ENCODE data around the gene AHCTF1.
A peak's percentile ranks its signal among the peaks of the same experiment; 100 is the strongest.

AHCTF1 gene

GRCh38 chr1:246931549-246932365 lies at the start of gene AHCTF1:
AHCTF1 (minus strand) TSS chr1:246931948; CDS start chr1:246918370, 13,578 bp downstream.
- DNase-seq: peak; percentile 99

DNA sequence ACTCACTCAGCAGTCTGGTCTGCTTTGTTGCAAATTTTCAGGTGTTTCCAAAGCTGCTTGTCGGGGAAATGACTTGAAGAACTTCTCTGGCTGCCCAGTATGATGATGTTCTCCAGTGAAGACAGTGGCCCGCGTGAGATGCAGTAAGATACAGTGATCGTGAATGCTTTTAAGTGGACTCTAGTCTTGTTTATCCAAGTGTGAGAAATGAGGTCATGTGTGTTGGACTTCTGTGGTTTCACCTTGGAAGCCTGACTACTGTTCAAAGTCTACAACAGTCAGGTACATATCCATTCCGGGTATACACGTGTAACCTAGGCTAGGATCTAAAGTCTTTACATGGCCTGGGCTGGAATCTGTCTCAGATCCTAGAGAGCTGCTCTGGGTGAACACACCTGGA lies 47.0 kb upstream of the AHCTF1 start:
- no peak for DNase-seq

DNA sequence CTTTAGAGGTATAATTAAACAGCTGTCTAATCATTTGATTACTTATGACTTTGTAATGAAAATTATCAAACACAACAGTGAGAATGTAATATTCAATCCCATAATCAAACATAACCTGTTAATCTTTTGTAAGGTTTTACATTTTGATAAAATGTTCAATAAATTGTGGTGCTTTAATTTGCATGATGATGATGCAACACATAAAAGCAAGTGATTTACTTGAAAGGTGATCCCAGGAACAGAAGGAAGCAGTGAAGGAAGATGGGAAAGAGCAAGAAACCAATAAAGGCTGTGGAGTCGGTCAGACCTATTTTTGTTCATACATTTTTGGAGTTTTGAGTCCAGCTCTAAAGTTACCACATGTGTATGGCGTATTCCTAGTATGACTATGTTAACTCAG lies 46.5 kb upstream of the AHCTF1 start:
- no peak for DNase-seq

DNA sequence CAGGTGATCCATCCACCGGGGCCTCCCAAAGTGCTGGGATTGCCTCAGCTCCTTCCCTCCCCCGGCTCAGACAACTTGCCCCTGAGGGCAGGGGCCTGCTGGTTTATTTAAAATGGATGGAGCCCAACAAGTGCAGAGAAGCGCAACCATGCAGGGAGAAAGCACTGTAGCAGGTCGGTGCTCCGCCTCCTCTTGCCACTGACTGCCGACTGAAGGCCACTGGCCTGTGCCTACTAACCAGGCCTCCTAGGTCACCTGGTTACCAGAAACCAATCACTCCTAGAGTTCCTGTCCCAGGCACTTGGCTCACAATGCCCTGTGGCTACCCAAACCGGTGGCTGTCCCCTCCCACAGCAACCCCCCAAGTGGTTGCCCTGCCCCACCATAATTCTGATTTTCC lies 40.2 kb upstream of the AHCTF1 start:
- no peak for DNase-seq

DNA sequence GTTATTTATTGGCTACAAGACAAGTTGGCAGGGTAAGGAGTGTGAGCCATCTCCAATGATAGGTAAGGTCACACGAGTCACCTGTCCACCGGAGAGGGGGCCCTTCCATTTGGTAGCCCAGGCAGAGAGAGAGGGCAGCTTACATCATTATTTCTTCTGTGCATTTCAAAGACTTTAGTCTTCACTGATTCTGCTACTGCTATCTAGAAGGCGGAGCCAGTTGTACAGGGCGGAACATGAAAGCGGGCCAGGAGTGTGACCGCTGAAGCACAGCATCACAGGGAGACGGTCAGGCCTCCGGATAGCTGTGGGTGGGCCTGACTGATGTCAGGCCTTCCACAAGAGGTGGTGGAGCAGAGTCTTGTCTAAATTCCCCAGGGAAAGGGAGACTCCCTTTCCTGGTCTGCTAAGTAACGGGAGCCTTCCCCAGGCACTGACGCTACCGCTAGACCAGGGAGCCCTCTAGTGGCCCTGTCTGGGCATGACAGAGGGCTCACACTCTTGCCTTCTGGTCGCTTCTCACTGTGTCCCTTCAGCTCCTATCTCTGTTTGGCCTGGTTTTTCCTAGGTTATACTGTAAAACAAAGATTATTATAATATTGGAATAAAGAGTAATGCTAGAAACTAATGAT lies 39.5 kb upstream of the AHCTF1 start:
- peak; percentile 78 for DNase-seq

GRCh38 chr1:246969621-246970020 lies 37.9 kb upstream of the AHCTF1 start:
- DNase-seq: peak; percentile 39

- no peak for DNase-seq
These were observed 34.8 kb upstream of the AHCTF1 start for GRCh38 chr1:246966502-246966901.

- DNase-seq: peak; percentile 98
These were observed 28.4 kb upstream of the AHCTF1 start for GRCh38 chr1:246959944-246960693.

- DNase-seq: no peak
These were observed 22.4 kb upstream of the AHCTF1 start for GRCh38 chr1:246954126-246954525.

DNA sequence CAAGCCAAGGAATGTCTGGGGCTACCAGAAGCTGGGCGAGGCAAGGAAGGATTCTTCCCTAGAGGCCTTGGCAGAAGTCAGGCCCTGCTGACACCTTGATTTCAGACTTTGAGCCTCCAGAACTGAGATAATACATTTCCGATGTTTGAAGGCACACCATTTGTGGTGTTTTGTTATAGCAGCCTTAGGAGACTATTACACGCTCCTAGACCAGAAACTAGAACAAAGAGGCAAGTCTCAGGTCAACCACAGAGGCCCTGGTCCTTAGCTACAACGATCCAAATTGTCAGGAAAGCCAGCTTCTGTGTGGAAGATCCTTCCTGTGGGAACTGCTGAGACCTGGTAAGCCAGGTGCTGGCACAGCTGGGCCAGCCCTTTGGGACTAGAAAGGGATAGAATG lies 19.7 kb upstream of the AHCTF1 start:
- DNase-seq: no peak

DNA sequence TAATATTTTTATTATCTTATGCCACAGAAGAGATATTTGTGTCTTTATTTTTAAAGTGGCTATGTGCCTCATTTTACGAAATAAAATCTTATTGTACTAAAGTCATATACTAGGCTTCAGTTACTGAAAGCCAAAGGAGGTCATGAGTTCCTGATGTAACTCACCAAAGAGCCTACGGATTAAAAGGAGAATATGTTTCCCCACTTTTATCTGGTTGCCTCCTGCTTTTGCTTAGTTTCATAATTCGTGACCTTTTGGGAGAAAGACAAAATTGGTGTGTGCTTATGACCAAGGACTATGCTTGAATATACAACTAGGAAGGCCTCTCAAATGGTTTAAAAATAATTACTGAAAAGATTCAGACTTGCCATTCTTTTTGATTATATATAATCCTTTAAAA lies 18.2 kb upstream of the AHCTF1 start:
- no peak for DNase-seq

DNA sequence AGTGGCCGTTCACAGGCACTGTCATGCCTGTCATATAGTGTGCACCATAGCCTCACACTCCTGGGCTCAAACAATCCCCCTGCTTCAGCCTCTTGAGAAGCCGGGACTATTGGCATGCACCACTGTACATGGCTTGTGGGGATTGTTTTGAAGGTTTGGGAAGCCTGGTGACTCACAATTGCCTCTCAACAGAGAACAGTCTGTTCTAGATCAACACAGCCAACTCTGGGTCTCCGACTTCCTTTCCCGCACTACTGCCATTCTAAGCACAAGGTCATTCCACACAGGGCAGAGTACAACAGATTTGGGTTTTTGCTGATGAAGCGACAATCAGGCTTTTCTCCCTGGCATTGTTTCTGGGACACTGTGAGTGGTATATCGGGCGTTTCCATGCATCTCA lies 15.5 kb upstream of the AHCTF1 start:
- DNase-seq: no peak

DNA sequence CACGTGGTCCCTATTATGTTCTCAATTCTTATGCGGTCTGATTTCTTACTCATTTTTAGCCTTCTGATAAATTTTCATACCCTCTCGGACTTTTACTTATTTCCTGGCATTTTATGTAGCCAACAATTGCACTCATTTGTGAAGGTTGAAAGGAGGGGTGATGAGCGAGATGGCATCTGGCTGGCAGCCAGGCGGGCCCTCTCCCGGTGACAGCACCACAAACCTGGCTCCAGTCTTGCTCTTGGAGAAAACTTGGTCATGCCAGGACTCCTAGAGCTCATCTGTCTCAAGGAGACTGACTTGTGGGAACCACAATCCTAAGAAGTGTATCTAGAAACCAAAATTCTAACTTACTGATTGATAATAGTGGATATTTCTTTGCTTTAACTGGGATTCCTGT lies 14.6 kb upstream of the AHCTF1 start:
- DNase-seq: no peak

DNA sequence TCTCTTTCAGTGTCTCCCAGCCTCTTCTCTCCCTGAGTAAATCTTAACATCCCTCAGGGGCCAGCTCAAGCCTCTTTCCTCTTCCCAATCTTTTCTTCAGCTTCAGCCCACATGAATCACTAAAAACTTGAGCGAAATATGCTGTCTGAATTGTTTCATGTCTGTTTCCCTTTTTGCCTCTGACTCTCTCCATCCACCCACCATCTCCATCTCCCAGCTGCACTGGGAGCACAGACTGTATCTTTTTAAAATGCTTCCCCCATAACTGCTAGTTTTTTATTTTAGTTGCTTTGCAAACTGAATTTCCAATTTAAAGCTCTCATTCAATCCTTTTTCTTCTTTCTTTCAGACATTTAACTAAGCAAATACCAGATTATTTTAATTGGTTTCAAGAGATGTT lies 3.0 kb upstream of the AHCTF1 start:
- no peak for DNase-seq

GRCh38 chr1:246933893-246934292 lies 2.1 kb upstream of the AHCTF1 start:
- no peak for DNase-seq

DNA sequence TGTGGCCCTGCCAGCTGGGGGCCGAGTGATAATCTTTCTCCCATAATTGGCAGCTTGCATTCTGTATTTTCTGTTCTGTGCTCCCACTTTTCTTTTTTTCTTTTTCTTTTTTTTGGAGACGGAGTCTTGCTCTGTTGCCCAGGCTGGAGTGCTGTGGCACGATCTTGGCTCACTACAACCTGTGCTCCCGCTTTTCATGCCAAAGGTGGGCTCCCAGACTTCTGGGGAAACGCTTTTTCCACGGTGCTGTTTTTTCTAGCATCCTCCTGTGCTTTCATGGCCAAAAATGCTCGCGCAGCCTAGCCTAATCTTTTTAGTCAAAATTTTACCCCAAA lies 585 bp upstream of the AHCTF1 start:
- DNase-seq: no peak

- DNase-seq: peak; percentile 71
These were observed 759 bp downstream of the AHCTF1 start for GRCh38 chr1:246930830-246931548.

GRCh38 chr1:246925997-246926626 lies 5.6 kb downstream of the AHCTF1 start:
- no peak for DNase-seq

DNA sequence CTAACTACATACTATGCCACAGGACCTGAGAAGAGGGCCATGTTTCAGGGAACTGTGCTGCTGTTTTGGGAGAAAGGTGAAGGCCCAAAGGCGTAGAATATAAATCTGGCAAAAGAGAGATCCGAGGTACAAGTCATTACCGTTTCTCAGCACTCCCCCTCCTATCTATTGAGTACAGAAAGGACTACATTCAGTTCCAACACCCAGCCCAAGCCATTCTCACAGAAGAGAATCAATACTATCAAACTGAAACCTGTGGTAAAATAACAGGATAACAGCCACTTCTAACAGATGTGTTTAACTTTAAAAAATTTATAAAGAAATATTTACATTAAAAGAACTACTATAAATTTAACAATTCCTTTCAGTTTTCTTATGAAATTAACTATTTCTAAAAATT lies 7.8 kb downstream of the AHCTF1 start:
- DNase-seq: no peak

DNA sequence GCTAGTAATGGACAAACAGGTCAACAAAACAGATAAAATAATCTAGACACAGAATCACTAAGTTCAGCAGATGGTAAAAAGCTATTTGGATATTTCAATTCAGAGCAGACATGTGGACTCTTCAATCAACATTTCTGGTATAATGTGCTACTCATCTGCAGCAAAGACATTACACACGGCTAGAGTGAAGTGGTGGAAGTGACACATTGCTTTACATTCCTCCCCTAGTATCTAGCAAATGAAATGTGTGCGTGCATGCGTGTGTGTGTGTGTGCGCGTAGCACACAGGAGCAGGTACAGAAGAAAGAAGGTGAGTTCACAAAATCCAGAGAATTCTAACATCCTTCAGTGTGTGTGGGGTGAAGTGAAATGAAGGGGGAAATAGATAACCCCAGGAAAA lies 8.3 kb downstream of the AHCTF1 start:
- no peak for DNase-seq

GRCh38 chr1:246921481-246921880 lies 10.3 kb downstream of the AHCTF1 start:
- no peak for DNase-seq

DNA sequence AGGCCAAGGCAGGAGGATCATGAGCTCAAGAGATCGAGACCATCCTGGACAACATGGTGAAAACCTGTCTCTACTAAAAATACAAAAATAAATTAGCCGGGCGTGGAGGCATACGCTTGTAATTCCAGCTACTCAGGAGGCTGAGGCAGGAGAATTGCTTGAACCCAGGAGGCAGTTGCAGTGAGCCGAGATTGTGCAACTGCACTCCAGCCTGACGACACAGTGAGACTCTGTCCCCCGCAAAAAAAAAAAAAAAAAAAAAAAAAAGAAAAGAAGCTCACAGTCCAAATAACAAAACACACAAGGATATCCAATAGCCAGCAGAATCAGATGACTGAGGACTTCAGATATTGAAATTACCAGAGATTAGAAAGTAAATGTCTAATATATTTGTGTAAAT lies 11.8 kb downstream of the AHCTF1 start:
- DNase-seq: no peak

Measured in OCI-M1 (cell line).